Bronchial smooth muscle cell (primary cell): ENCODE results near the gene SUSD5. TPM values are rescaled to one million over a fixed set of nuclear protein-coding genes. Genes with fewer than 3 reads are reported as not detected.

Experiments used
- total RNA-seq: library from RNA; depleted of rRNA; stranded (reverse); fragments of >200 nt; gene quantifications from 2 replicates; pipeline ENCODE4 v1.2.1, GENCODE V29; 2014

SUSD5 gene
- total RNA-seq: 3.9 and 5.7 TPM in 2 replicates

GRCh38 chr3:33218446-33219174 is at the start of gene SUSD5:
Gene SUSD5, minus strand, starts transcription at chr3:33218810. Its CDS starts 13 bp downstream, at chr3:33218797.

GRCh38 chr3:33113772-33114621 is 104.6 kb downstream of the SUSD5 start, which contains the start of gene CRTAP:
Gene CRTAP, plus strand, starts transcription at chr3:33114014. Its CDS starts 64 bp downstream, at chr3:33114078.

Other genes starting within 250 kb of the SUSD5 start
- 57.5 and 69.1 TPM in 2 replicates for gene GLB1, start 121.7 kb downstream of the SUSD5 start, total RNA-seq
- 2.5 and 2.8 TPM in 2 replicates for gene TMPPE, start 121.7 kb downstream of the SUSD5 start, total RNA-seq
- 204 and 253 TPM in 2 replicates for gene CRTAP, start 104.8 kb downstream of the SUSD5 start, total RNA-seq
- gene FBXL2, start 58.6 kb upstream of the SUSD5 start, total RNA-seq: 14.8 and 16.5 TPM in 2 replicates
- gene UBP1, start 221.6 kb upstream of the SUSD5 start, total RNA-seq: 25.8 and 33.6 TPM in 2 replicates